Epithelial cell of esophagus (primary cell): ENCODE measurements around the gene VAMP3.

ENCODE experiments used
- DNase-seq: peaks from one replicate; pipeline ENCODE4 v3.0.0; 2010; ENCODE audit warnings: low read depth
- H3K4me3 ChIP-seq: 2 replicates; pipeline ENCODE4 v1.5.1; 2011; ENCODE audit warnings: mild to moderate bottlenecking, low read length, control low read depth
- CTCF ChIP-seq: IDR thresholded peaks from 2 replicates; pipeline ENCODE4 v1.5.1; 2011; ENCODE audit warnings: low read depth, mild to moderate bottlenecking, low read length, control low read depth, inconsistent platforms; ENCODE audit not compliant: insufficient read depth; ENCODE audit errors: missing control alignments

Gene VAMP3

GRCh38 chr1:7778133-7778628 is 7.1 kb downstream of the VAMP3 start:
- no peak for TF ChIP-seq CTCF
- no peak overlapping the region for H3K4me3 ChIP-seq
- DNase-seq: no peak

GRCh38 chr1:7780976-7781375 is 9.9 kb downstream of the VAMP3 start:
- DNase-seq: no peak
- TF ChIP-seq CTCF: no peak
- H3K4me3 ChIP-seq: no peak overlapping the region

GRCh38 chr1:7781501-7781900 is 10.4 kb downstream of the VAMP3 start:
- DNase-seq: no peak
- H3K4me3 ChIP-seq: no peak overlapping the region
- no peak for TF ChIP-seq CTCF

GRCh38 chr1:7781923-7782495 is 10.9 kb downstream of the VAMP3 start:
- no peak for TF ChIP-seq CTCF
- DNase-seq: peak; percentile 14
- no peak overlapping the region for H3K4me3 ChIP-seq

- DNase-seq: peak; percentile 25
- H3K4me3 ChIP-seq: peak overlapping the region; percentile 43
- TF ChIP-seq CTCF: no peak
Measured at GRCh38 chr1:7783178-7783711, 12.1 kb downstream of the VAMP3 start.

- DNase-seq: peak; percentile 98
- peak within 1 kb of the TSS; percentile 47 for H3K4me3 ChIP-seq
- TF ChIP-seq CTCF: no peak
Measured at GRCh38 chr1:7783826-7784491, 12.9 kb downstream of the VAMP3 start, which contains the start of gene PER3. PER3 (plus strand) TSS chr1:7784291; CDS start chr1:7784878, 587 bp downstream.

- no peak for DNase-seq
- H3K4me3 ChIP-seq: peak overlapping the region; percentile 47
- no peak for TF ChIP-seq CTCF
Measured at GRCh38 chr1:7784492-7785071, 13.5 kb downstream of the VAMP3 start.
